Measurements from ENCODE around the gene MCTP1.

DNA sequence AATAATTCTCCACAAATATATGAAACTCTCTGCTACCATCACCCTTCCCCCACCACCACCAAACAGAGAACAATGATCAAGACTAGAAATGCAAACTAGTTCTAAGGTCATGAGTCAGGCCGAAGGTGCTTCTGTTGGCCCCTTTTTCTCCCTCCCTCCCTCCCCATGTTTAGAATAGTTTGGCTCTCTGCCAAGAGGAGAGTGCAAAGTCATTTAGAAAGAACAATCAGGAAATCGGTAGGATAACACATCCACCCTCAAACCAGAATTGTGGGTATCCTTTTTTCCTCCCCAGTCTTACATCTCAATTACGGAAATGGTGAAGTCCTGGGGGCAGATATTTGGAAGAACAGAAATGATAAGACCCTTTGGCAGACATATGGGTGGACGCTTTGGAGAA lies 496.4 kb downstream of the MCTP1 start:
- no peak for TF ChIP-seq USF1 (IDR thresholded peaks at IDR 0.05)
- TF ChIP-seq, protein P1, sequence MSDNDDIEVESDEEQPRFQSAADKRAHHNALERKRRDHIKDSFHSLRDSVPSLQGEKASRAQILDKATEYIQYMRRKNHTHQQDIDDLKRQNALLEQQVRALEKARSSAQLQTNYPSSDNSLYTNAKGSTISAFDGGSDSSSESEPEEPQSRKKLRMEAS (IDR thresholded peaks at IDR 0.05) = no peak
- no peak for TF ChIP-seq ZBTB7A (IDR thresholded peaks at IDR 0.05; ENCODE audit: low read depth)
- TF ChIP-seq NFIC (IDR thresholded peaks at IDR 0.05) = 0 out of 2 replicates have a peak, but pooled peaks have one; percentile 48
- no peak for TF ChIP-seq TAF1 (IDR thresholded peaks at IDR 0.05; ENCODE audit: low read depth)
- TF ChIP-seq CEBPB (IDR thresholded peaks at IDR 0.05) = no peak
